ENCODE measurements around the gene SBF1.

DNA sequence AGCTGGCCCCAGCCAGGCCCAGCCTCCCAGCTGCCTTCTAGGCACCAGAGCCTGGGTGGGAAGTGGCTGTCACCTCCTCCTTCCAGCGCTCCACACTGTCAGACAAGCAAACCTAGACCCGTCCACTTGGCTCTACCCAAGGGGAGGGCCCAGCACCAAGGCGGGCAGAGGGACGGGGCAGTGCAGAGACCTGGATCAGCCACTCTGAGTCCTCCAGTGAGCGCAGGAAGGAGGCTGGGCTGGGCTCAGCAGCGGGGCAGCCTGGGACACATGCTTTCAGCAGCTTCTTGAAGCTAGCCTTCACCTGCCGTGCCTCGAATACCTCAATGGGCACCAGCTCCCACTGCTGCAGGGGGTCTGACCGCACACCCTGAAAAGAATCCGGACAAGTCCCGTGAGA, 18.8 kb downstream of the SBF1 start:
- TF ChIP-seq, protein P1, sequence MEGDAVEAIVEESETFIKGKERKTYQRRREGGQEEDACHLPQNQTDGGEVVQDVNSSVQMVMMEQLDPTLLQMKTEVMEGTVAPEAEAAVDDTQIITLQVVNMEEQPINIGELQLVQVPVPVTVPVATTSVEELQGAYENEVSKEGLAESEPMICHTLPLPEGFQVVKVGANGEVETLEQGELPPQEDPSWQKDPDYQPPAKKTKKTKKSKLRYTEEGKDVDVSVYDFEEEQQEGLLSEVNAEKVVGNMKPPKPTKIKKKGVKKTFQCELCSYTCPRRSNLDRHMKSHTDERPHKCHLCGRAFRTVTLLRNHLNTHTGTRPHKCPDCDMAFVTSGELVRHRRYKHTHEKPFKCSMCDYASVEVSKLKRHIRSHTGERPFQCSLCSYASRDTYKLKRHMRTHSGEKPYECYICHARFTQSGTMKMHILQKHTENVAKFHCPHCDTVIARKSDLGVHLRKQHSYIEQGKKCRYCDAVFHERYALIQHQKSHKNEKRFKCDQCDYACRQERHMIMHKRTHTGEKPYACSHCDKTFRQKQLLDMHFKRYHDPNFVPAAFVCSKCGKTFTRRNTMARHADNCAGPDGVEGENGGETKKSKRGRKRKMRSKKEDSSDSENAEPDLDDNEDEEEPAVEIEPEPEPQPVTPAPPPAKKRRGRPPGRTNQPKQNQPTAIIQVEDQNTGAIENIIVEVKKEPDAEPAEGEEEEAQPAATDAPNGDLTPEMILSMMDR (conservative IDR thresholded peaks at IDR 0.05; ENCODE audit: low read length), result no peak
- no peak for TF ChIP-seq EZH2phosphoT487 (IDR thresholded peaks at IDR 0.05; ENCODE audit: borderline replicate concordance)

Measured in Loucy (cell line).